ENCODE results near the gene PSMA1. TPM values are rescaled to one million over a fixed set of nuclear protein-coding genes. Genes with fewer than 3 reads are reported as not detected.
"Not testable (repeated sequence)": the region's sequence is repeated elsewhere in the genome, so short reads cannot be mapped to it uniquely, and the experiment has no call there.

PSMA1 gene
- total RNA-seq, 1 donor: 148 TPM

- DNase-seq (ENCODE audit: low read depth): no peak
- no peak overlapping the region for H3K4me3 ChIP-seq (ENCODE audit: low read depth, low read length)
Observed at GRCh38 chr11:14542324-14542723, 22.1 kb upstream of the PSMA1 start.

GRCh38 chr11:14541192-14541947, 21.2 kb upstream of the PSMA1 start:
- TF ChIP-seq CTCF (IDR thresholded peaks at IDR 0.05; ENCODE audit: insufficient read depth, low read depth, low read length): no peak
- peak; percentile 37 for DNase-seq (ENCODE audit: low read depth)
- H3K4me3 ChIP-seq (ENCODE audit: low read depth, low read length): no peak overlapping the region

More at GRCh38 chr11:14542324-14542723, 22.1 kb upstream of the PSMA1 start:
- TF ChIP-seq CTCF (IDR thresholded peaks at IDR 0.05; ENCODE audit: insufficient read depth, low read depth, low read length): no peak

- no peak overlapping the region for H3K4me3 ChIP-seq (ENCODE audit: low read depth, low read length)
- no peak for DNase-seq (ENCODE audit: low read depth)
- TF ChIP-seq CTCF (IDR thresholded peaks at IDR 0.05; ENCODE audit: insufficient read depth, low read depth, low read length): no peak
Observed at GRCh38 chr11:14539982-14540421, 19.8 kb upstream of the PSMA1 start.

- TF ChIP-seq CTCF (IDR thresholded peaks at IDR 0.05; ENCODE audit: insufficient read depth, low read depth, low read length): no peak
- no peak for DNase-seq (ENCODE audit: low read depth)
- H3K4me3 ChIP-seq (ENCODE audit: low read depth, low read length): no peak overlapping the region
Observed at GRCh38 chr11:14538926-14539554, 18.9 kb upstream of the PSMA1 start.

- TF ChIP-seq CTCF (IDR thresholded peaks at IDR 0.05; ENCODE audit: insufficient read depth, low read depth, low read length): no peak
- no peak overlapping the region for H3K4me3 ChIP-seq (ENCODE audit: low read depth, low read length)
- DNase-seq (ENCODE audit: low read depth): no peak
Observed at GRCh38 chr11:14538271-14538925, 18.2 kb upstream of the PSMA1 start.

- peak; percentile 81 for TF ChIP-seq CTCF (IDR thresholded peaks at IDR 0.05; ENCODE audit: insufficient read depth, low read depth, low read length)
- DNase-seq (ENCODE audit: low read depth): peak; percentile 40
- H3K4me3 ChIP-seq (ENCODE audit: low read depth, low read length): no peak overlapping the region
Observed at GRCh38 chr11:14537134-14537599, 17.0 kb upstream of the PSMA1 start.

GRCh38 chr11:14535166-14535565, 15.0 kb upstream of the PSMA1 start:
- H3K4me3 ChIP-seq (ENCODE audit: low read depth, low read length); DNase-seq (ENCODE audit: low read depth): not testable (repeated sequence)

Measured in fibroblast of villous mesenchyme (primary cell).